Umbilical cord (tissue), 2 donors: ENCODE measurements around the gene MYO15A. TPM values are rescaled to one million over a fixed set of nuclear protein-coding genes. Genes with fewer than 3 reads are reported as not detected.

Source experiments
- DNase-seq: peaks from one replicate; pipeline ENCODE4 v3.0.0-alpha.2; 2015; ENCODE audit warnings: low spot score
- total RNA-seq: library from RNA; depleted of rRNA; stranded (reverse); fragments of >200 nt; gene quantifications from one replicate; pipeline ENCODE4 v1.2.3, GENCODE V29; 2014; ENCODE audit warnings: low replicate concordance; ENCODE audit not compliant: insufficient read depth

Gene MYO15A
- total RNA-seq, 1 donor from 2014 or later = 4.3 TPM

GRCh38 chr17:18101828-18102227 lies 6.7 kb upstream of the MYO15A start:
- DNase-seq = no peak

GRCh38 chr17:18102640-18103039 lies 5.9 kb upstream of the MYO15A start:
- DNase-seq = no peak

GRCh38 chr17:18105027-18105426 lies 3.5 kb upstream of the MYO15A start:
- DNase-seq = no peak

- DNase-seq = no peak
These were observed 3.0 kb upstream of the MYO15A start for GRCh38 chr17:18105595-18105994.

GRCh38 chr17:18106211-18106610 lies 2.3 kb upstream of the MYO15A start:
- DNase-seq = no peak

- no peak for DNase-seq
These were observed 1.3 kb upstream of the MYO15A start for GRCh38 chr17:18107061-18107790.

- DNase-seq = no peak
These were observed 585 bp upstream of the MYO15A start for GRCh38 chr17:18107971-18108370.

- no peak for DNase-seq
These were observed 1.5 kb downstream of the MYO15A start for GRCh38 chr17:18109935-18110485.

- DNase-seq = no peak
These were observed 2.1 kb downstream of the MYO15A start for GRCh38 chr17:18110636-18111145.

GRCh38 chr17:18111330-18111971 lies 2.9 kb downstream of the MYO15A start:
- no peak for DNase-seq

GRCh38 chr17:18115517-18115916 lies 7.0 kb downstream of the MYO15A start:
- no peak for DNase-seq

GRCh38 chr17:18116078-18116477 lies 7.5 kb downstream of the MYO15A start:
- no peak for DNase-seq

GRCh38 chr17:18117533-18117932 lies 9.0 kb downstream of the MYO15A start:
- DNase-seq = no peak

- DNase-seq = no peak
These were observed 9.7 kb downstream of the MYO15A start for GRCh38 chr17:18117982-18118975.

GRCh38 chr17:18119166-18119745 lies 10.7 kb downstream of the MYO15A start:
- DNase-seq = no peak

- no peak for DNase-seq
These were observed 11.4 kb downstream of the MYO15A start for GRCh38 chr17:18119938-18120337.

- DNase-seq = no peak
These were observed 12.0 kb downstream of the MYO15A start for GRCh38 chr17:18120461-18121017.

GRCh38 chr17:18121144-18121910 lies 12.8 kb downstream of the MYO15A start:
- DNase-seq = no peak

GRCh38 chr17:18122990-18123753 lies 14.6 kb downstream of the MYO15A start:
- DNase-seq = no peak
